Transverse colon (tissue), 3 donors: Measurements from ENCODE around the gene AHI1.

Experiments used
- CTCF ChIP-seq, 5 experiments: fragments of 200-600 bp in 3 of 5; fragments of 450-650 bp in 2 of 5; sonication (generic) in 3 of 5; IDR thresholded peaks; 1 replicate in 2 of 5; 2 replicates in 3 of 5; pipeline ENCODE4 v1.5.1; 2016 to 2017; ENCODE audit warnings: antibody characterized with exemption in 5 of 5, inconsistent platforms in 3 of 5, mild to moderate bottlenecking in 2 of 5, moderate library complexity in 1 of 5
- POLR2A ChIP-seq: fragments of 450-650 bp; IDR thresholded peaks from one replicate; pipeline ENCODE4 v1.6.1; 2016; ENCODE audit warnings: antibody characterized with exemption, mild to moderate bottlenecking, moderate library complexity

DNA sequence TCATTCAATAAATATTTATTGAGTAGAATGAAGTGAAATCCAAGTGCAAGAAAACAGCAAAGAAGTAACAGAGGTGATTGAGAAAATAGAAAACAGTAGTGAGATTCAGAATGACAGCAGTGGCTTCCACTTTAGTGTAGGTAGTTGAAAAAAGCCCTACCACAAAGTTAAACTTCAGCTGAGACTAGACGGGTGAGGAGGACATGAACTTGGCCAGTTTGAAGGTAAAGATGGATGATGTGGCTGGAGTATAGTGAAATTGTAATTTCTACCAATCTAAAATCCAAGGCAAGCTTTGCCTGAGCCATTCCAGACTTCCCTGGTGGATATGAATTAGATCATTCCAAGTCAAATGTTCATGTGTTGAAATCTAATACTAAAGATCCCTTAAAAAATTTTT, 32.6 kb upstream of the AHI1 start:
- TF ChIP-seq CTCF (IDR thresholded peaks at IDR 0.05) (no peak), POLR2A (no peak)
